ENCODE data around the gene TBC1D22A. TPM values are rescaled to one million over a fixed set of nuclear protein-coding genes. Genes with fewer than 3 reads are reported as not detected.
"Not testable (repeated sequence)": the region's sequence is repeated elsewhere in the genome, so short reads cannot be mapped to it uniquely, and the experiment has no call there.

TBC1D22A gene
- total RNA-seq, 1 donor from 2014 or later: 28.9 TPM

DNA sequence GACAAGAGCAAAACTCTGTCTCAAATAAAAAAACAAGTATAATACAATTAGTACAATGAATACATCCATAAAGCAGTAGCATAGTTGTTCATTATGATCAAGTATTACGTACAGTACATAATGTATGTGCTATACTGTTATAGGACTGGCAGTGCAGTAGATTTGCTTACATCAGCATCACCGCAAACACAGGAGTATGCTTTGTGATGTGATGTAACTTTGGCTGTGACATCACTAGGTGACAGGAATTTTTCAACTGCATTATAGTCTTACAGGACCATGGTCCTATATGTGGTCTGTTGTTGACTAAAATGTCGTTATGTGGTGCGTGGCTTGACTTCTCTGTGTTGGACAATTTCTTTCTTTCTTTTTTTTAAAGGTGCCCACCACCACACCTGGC, 16.6 kb downstream of the TBC1D22A start:
- H3K4me3 Mint-ChIP-seq (ENCODE audit: unreplicated experiment): no peak overlapping the region
- no peak overlapping the region for H3K27ac Mint-ChIP-seq (ENCODE audit: unreplicated experiment)
- no peaks in the 10 kb centered on the region for H3K9me3 Mint-ChIP-seq (ENCODE audit: unreplicated experiment)
- peaks cover 21% of the 10 kb centered on the region for H3K4me1 Mint-ChIP-seq (ENCODE audit: unreplicated experiment)
- no peaks in the 10 kb centered on the region for H3K27me3 Mint-ChIP-seq (ENCODE audit: unreplicated experiment)
- DNase-seq (ENCODE audit: extremely low spot score, unreplicated experiment): no peak
- H3K36me3 Mint-ChIP-seq (ENCODE audit: unreplicated experiment): no peaks in the 10 kb centered on the region
- TF ChIP-seq, protein P1, sequence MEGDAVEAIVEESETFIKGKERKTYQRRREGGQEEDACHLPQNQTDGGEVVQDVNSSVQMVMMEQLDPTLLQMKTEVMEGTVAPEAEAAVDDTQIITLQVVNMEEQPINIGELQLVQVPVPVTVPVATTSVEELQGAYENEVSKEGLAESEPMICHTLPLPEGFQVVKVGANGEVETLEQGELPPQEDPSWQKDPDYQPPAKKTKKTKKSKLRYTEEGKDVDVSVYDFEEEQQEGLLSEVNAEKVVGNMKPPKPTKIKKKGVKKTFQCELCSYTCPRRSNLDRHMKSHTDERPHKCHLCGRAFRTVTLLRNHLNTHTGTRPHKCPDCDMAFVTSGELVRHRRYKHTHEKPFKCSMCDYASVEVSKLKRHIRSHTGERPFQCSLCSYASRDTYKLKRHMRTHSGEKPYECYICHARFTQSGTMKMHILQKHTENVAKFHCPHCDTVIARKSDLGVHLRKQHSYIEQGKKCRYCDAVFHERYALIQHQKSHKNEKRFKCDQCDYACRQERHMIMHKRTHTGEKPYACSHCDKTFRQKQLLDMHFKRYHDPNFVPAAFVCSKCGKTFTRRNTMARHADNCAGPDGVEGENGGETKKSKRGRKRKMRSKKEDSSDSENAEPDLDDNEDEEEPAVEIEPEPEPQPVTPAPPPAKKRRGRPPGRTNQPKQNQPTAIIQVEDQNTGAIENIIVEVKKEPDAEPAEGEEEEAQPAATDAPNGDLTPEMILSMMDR (IDR thresholded peaks at IDR 0.05): no peak

DNA sequence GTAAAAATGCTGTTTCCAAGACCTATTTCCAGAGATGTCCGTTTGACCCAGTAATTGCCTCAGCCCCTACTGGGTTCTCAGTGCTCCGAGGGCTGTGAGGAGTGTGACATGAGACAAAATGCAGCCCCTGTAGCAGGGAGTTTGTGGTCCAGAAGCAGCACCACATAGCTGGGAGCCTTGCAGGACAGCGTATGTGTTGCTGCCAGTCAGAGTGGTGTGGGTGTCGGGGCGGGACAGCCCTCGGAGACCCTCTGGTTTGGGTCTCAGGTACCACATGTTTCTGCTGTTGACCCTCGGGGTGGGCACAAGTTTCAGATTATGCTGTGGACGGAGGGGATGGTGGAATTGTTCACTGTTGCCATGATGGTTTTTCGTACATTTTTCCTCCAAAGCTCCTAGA, 17.2 kb downstream of the TBC1D22A start:
- H3K27me3 Mint-ChIP-seq (ENCODE audit: unreplicated experiment): no peaks in the 10 kb centered on the region
- no peak for DNase-seq (ENCODE audit: extremely low spot score, unreplicated experiment)
- TF ChIP-seq, protein P1 (IDR thresholded peaks at IDR 0.05): no peak
- no peak overlapping the region for H3K4me3 Mint-ChIP-seq (ENCODE audit: unreplicated experiment)
- peaks cover 15% of the 10 kb centered on the region for H3K4me1 Mint-ChIP-seq (ENCODE audit: unreplicated experiment)
- no peaks in the 10 kb centered on the region for H3K36me3 Mint-ChIP-seq (ENCODE audit: unreplicated experiment)
- H3K9me3 Mint-ChIP-seq (ENCODE audit: unreplicated experiment): no peaks in the 10 kb centered on the region
- no peak overlapping the region for H3K27ac Mint-ChIP-seq (ENCODE audit: unreplicated experiment)

DNA sequence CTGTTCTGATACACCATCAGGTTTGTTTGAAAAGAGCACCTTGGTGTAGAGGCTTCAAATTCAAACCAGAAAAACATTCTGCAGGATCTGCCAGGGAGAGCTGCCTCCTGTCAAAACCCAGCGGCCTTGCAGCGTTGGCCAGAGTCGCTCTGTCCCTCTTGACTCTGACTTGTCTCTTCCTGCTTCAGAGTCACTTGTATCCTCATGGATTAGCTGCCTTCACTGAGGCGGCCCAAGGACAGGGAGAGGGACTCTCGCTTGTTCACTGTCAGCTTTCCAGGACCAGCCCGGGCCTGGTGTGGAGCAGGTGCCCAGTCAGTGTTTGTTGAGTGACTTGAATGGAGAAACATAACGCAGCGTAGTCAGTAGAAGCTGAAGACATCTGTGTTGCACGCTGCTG, 18.0 kb downstream of the TBC1D22A start:
- Mint-ChIP-seq H3K4me1 (ENCODE audit: unreplicated experiment) (peaks cover 8% of the 10 kb centered on the region), H3K9me3 (ENCODE audit: unreplicated experiment) (peaks cover 1% of the 10 kb centered on the region), H3K27ac (ENCODE audit: unreplicated experiment) (no peak overlapping the region), H3K36me3 (ENCODE audit: unreplicated experiment) (peaks cover under 1% of the 10 kb centered on the region), H3K27me3 (ENCODE audit: unreplicated experiment) (no peaks in the 10 kb centered on the region), H3K4me3 (ENCODE audit: unreplicated experiment) (no peak overlapping the region)
- TF ChIP-seq, protein P1 (IDR thresholded peaks at IDR 0.05): no peak
- DNase-seq (ENCODE audit: extremely low spot score, unreplicated experiment): no peak

DNA sequence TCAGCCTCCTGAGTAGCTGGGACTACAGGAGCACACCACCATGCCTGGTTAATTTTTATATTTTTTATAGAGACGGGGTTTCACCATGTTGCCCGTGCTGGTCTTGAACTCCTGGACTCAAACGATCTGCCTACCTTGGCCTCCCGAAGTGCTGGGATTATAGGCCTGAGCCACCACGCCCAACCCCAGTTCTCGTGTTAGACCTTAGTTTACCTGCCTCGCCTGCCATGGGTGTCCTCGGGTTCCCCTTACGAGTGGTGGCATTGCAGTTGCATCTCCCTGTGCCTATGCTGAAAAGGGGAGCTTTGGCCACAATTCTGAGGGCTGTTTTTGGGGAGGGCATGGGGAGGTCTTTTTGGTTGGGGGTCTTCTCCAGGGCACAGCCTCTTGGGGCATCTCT, 18.8 kb downstream of the TBC1D22A start:
- Mint-ChIP-seq H3K9me3 (ENCODE audit: unreplicated experiment) (peaks cover 6% of the 10 kb centered on the region), H3K4me3 (ENCODE audit: unreplicated experiment) (no peak overlapping the region), H3K36me3 (ENCODE audit: unreplicated experiment) (peaks cover 4% of the 10 kb centered on the region), H3K4me1 (ENCODE audit: unreplicated experiment) (peaks cover 3% of the 10 kb centered on the region), H3K27me3 (ENCODE audit: unreplicated experiment) (no peaks in the 10 kb centered on the region), H3K27ac (ENCODE audit: unreplicated experiment) (no peak overlapping the region)
- no peak for DNase-seq (ENCODE audit: extremely low spot score, unreplicated experiment)
- TF ChIP-seq, protein P1 (IDR thresholded peaks at IDR 0.05): no peak

DNA sequence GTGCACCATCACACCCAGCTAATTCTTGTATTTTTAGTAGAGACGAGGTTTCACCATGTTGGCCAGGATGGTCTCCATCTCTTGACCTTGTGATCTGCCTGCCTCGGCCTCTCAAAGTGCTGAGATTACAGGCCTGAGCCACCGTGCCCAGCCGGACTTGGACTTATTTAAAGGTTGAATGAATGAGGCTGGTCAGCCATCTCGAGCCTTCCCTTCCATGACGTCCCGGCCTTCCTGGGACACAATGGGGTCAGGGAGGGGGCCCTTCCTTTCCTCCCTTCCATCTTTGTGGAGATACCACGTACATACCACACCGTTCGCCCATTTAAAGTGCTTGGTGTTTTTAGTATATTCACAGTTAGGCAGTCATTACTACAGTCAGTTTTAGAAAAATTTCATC, 19.8 kb downstream of the TBC1D22A start:
- H3K36me3 Mint-ChIP-seq (ENCODE audit: unreplicated experiment); H3K27ac Mint-ChIP-seq (ENCODE audit: unreplicated experiment): not testable (repeated sequence)

DNA sequence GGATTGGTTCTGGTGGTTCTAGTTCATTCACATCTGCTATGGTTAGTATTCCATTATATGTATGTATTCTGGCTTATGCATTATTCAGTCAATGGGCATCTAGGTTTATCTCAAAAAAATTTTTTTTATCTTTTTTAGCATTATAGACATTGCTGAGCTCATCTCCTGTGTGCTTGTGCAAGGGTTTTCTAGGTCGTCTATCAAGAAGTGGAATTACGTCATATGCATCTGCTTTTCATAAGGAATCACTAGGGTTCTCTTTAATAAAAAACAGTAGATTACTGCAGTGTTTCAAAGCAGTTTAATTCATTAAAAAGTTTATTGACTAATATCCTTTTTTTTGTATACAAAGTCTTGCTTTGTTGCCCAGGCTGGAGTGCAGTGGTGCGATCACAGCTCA, 21.3 kb downstream of the TBC1D22A start:
- no peaks in the 10 kb centered on the region for H3K27me3 Mint-ChIP-seq (ENCODE audit: unreplicated experiment)
- H3K4me3 Mint-ChIP-seq (ENCODE audit: unreplicated experiment): no peak overlapping the region
- H3K36me3 Mint-ChIP-seq (ENCODE audit: unreplicated experiment): peaks cover 4% of the 10 kb centered on the region
- no peak overlapping the region for H3K27ac Mint-ChIP-seq (ENCODE audit: unreplicated experiment)
- TF ChIP-seq, protein P1 (IDR thresholded peaks at IDR 0.05): no peak
- no peak for DNase-seq (ENCODE audit: extremely low spot score, unreplicated experiment)
- H3K4me1 Mint-ChIP-seq (ENCODE audit: unreplicated experiment): peaks cover 8% of the 10 kb centered on the region
- H3K9me3 Mint-ChIP-seq (ENCODE audit: unreplicated experiment): peaks cover 6% of the 10 kb centered on the region

More for the DNA sequence above, 19.8 kb downstream of the TBC1D22A start:
- DNase-seq (ENCODE audit: extremely low spot score, unreplicated experiment); H3K9me3 Mint-ChIP-seq (ENCODE audit: unreplicated experiment); H3K4me1 Mint-ChIP-seq (ENCODE audit: unreplicated experiment); H3K27me3 Mint-ChIP-seq (ENCODE audit: unreplicated experiment); H3K4me3 Mint-ChIP-seq (ENCODE audit: unreplicated experiment): not testable (repeated sequence)

Measured in osteocyte (in vitro differentiated cells).